ENCODE data around the gene RAB33B.
"Not testable (repeated sequence)": the region's sequence is repeated elsewhere in the genome, so short reads cannot be mapped to it uniquely, and the experiment has no call there.

RAB33B gene

DNA sequence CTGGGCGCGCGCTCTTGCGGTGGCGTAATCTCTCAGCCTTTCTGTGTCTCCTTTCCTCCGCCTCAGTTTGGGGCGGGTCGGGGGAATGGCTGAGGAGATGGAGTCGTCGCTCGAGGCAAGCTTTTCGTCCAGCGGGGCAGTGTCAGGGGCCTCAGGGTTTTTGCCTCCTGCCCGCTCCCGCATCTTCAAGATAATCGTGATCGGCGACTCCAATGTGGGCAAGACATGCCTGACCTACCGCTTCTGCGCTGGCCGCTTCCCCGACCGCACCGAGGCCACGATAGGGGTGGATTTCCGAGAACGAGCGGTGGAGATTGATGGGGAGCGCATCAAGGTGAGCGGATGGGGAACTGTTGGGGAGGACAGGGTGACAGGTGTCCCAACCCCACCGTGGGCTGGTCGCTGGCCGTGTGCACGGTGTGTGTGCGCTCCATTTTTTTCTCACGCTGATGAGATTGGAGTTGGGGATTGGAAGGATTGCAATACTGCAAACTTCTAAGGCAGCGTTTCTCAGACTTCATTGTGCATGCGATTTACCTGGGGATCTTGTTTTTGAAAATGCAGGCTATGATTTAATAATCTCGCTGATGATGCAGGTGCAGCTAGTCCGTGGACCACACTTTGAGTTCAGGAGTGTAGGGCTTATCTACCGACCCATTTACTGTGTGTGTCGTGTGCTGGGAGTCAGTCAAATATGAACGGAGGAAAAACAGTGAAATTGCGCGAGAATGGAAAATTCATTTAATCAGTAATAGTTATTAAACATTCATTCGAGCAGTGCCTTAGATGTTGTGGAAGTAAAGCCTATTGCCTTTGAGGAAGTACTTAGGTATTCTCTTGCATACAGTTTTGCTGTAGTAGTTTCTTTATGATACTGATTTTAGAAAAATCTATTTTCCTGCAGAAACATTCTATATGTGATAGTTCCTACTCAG lies at the start of gene RAB33B:
Gene RAB33B (plus strand): TSS at position 11 of the 935 bp plus-strand sequence. CDS start 75 bp downstream, at position 86.
- Mint-ChIP-seq H3K4me3 (peak within 1 kb of the TSS; percentile 93), H3K27me3 (no peaks in the 10 kb centered on the region), H3K27ac (peak within 1 kb of the TSS; percentile 92), H3K36me3 (ENCODE audit: low read depth) (peaks cover 7% of the 10 kb centered on the region), H3K9me3 (no peaks in the 10 kb centered on the region), H3K4me1 (ENCODE audit: low read depth) (peaks cover 68% of the 10 kb centered on the region)

DNA sequence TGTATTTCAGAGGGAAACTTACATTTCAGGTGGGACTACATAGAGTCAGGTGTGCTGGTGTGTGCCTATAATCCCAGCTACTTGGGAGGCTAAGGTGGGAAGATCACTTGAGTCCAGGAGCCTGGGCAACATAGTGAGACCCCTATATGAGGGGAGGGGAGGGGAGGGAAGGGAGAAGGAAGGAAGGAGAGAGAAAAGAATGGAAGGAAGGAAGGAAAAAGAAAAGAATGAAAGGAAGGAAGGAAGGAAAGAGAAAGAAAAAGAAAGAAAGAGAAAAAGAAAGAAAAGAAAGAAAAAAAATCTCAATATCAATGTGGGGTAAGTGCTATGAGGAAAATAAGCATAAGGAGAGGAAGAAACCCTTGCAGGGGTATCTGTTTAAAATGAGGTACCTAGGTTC lies 43.6 kb upstream of the RAB33B start:
- no peaks in the 10 kb centered on the region for H3K4me1 Mint-ChIP-seq (ENCODE audit: low read depth)
- no peaks in the 10 kb centered on the region for H3K9me3 Mint-ChIP-seq
- peaks cover 45% of the 10 kb centered on the region for H3K36me3 Mint-ChIP-seq (ENCODE audit: low read depth)
- H3K27me3 Mint-ChIP-seq, result no peaks in the 10 kb centered on the region
- H3K27ac Mint-ChIP-seq, result no peak overlapping the region
- no peak overlapping the region for H3K4me3 Mint-ChIP-seq

DNA sequence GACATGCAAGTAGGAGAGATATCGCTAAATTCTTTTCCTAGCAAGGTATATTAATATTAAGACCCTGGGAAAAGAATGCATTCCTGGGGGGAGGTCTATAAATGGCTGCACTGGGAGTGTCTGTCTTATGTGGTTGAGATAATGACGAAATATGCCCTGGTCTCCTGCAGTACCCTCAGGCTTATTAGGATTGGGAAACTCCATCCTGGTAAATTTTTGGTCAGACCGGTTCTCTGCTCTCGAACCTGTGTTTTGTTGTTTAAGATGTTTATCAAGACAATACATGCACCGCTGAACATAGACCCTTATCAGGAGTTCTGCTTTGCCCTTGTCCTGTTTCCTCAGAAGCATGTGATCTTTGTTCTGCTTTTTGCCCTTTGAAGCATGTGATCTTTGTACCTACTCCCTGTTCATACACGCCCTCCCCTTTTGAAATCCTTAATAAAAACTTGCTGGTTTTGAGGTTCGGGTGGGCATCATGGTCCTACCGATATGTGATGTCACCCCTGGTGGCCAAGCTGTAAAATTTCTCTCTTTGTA lies 39.2 kb upstream of the RAB33B start:
- not testable (repeated sequence) for H3K4me1 Mint-ChIP-seq (ENCODE audit: low read depth); H3K9me3 Mint-ChIP-seq; H3K27ac Mint-ChIP-seq; H3K4me3 Mint-ChIP-seq; H3K27me3 Mint-ChIP-seq
- peaks cover 31% of the 10 kb centered on the region for H3K36me3 Mint-ChIP-seq (ENCODE audit: low read depth)

- peaks cover 10% of the 10 kb centered on the region for H3K4me1 Mint-ChIP-seq (ENCODE audit: low read depth)
- peaks cover 38% of the 10 kb centered on the region for H3K36me3 Mint-ChIP-seq (ENCODE audit: low read depth)
- no peaks in the 10 kb centered on the region for H3K27me3 Mint-ChIP-seq
- H3K4me3 Mint-ChIP-seq, result no peak overlapping the region
- no peak overlapping the region for H3K27ac Mint-ChIP-seq
- H3K9me3 Mint-ChIP-seq, result no peaks in the 10 kb centered on the region
These were observed 37.7 kb upstream of the RAB33B start for GRCh38 chr4:139416073-139416673.

DNA sequence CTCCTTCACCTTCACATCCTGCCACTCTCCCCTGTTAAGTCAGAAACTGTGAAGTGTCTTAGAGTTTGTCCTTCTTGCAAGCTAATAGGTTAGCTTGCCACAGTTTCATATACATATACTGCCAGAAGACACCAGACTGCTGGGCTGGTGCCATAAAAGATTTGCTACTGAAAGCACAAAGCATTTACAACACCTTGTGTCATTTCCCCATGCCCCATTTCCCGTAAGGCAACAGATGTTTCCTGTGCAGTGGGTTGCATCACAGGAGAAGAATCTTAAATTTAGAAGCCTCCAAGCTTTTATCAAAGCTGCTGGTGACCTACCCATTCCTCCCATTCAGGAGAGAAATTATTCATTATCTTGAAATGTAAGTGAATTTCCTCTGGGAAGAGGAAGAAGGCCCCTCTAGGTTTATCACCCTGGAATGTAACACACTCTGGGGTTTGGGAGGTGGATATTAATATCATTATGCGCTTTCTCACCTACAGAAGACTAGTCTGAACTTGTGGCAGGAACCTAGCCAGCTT lies 34.5 kb upstream of the RAB33B start:
- H3K4me1 Mint-ChIP-seq (ENCODE audit: low read depth), result peaks cover 10% of the 10 kb centered on the region
- peaks cover 38% of the 10 kb centered on the region for H3K36me3 Mint-ChIP-seq (ENCODE audit: low read depth)
- no peak overlapping the region for H3K4me3 Mint-ChIP-seq
- H3K9me3 Mint-ChIP-seq, result peaks cover 8% of the 10 kb centered on the region
- peak overlapping the region; percentile 39 for H3K27ac Mint-ChIP-seq
- H3K27me3 Mint-ChIP-seq, result no peaks in the 10 kb centered on the region

GRCh38 chr4:139420652-139421051 lies 33.3 kb upstream of the RAB33B start:
- H3K9me3 Mint-ChIP-seq, result peaks cover 8% of the 10 kb centered on the region
- H3K36me3 Mint-ChIP-seq (ENCODE audit: low read depth), result peaks cover 26% of the 10 kb centered on the region
- H3K4me3 Mint-ChIP-seq, result no peak overlapping the region
- no peak overlapping the region for H3K27ac Mint-ChIP-seq
- peaks cover 10% of the 10 kb centered on the region for H3K4me1 Mint-ChIP-seq (ENCODE audit: low read depth)
- no peaks in the 10 kb centered on the region for H3K27me3 Mint-ChIP-seq

DNA sequence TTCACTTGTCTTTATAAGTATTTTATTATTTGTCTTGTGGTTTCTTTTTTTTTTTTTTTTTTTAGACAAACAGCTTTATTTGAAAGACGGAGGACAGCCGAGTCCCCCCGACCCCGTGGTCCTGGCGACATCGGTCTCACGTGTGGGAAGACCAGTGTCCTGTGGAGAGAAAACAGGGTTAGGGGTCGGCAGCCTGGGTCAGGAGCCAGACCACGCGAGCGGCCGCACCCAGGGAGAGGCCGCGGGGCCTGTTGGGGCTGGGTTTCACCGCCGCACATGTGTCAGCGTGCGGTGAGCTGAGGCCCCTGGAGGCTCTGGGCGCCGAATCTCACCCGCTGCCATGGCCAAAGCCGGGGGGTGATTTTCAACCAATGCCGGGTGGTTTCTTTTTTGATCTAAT lies 17.8 kb upstream of the RAB33B start:
- no peak overlapping the region for H3K27ac Mint-ChIP-seq
- no peak overlapping the region for H3K4me3 Mint-ChIP-seq
- H3K27me3 Mint-ChIP-seq, result no peaks in the 10 kb centered on the region
- peaks cover 17% of the 10 kb centered on the region for H3K9me3 Mint-ChIP-seq
- peaks cover 9% of the 10 kb centered on the region for H3K4me1 Mint-ChIP-seq (ENCODE audit: low read depth)
- H3K36me3 Mint-ChIP-seq (ENCODE audit: low read depth), result peaks cover 63% of the 10 kb centered on the region

GRCh38 chr4:139438141-139438540 lies 15.8 kb upstream of the RAB33B start:
- H3K36me3 Mint-ChIP-seq (ENCODE audit: low read depth), result peaks cover 57% of the 10 kb centered on the region

DNA sequence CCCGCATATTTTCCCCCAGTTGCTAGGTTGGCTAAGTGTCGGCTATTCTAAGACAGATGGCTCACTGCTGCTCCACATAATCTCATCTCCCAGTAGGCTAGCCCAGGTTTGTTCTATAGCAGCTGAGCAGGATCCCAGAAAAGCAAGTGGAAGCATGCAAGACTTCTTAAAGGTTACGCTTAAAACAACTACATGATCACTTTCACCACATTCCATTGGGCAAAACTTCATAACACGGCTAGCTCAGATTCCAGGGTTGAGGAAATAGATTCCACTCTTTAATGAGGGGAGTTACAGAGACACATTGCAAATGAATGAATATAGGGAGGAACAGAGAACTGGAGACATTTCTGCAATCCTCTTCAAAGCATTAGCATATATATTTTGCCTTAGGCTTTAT lies 12.9 kb upstream of the RAB33B start:
- H3K4me3 Mint-ChIP-seq, result no peak overlapping the region
- no peaks in the 10 kb centered on the region for H3K27me3 Mint-ChIP-seq
- H3K27ac Mint-ChIP-seq, result no peak overlapping the region
- H3K9me3 Mint-ChIP-seq, result peaks cover 17% of the 10 kb centered on the region
- peaks cover 51% of the 10 kb centered on the region for H3K36me3 Mint-ChIP-seq (ENCODE audit: low read depth)
- peaks cover 4% of the 10 kb centered on the region for H3K4me1 Mint-ChIP-seq (ENCODE audit: low read depth)

More at GRCh38 chr4:139438141-139438540, 15.8 kb upstream of the RAB33B start:
- no peak overlapping the region for H3K4me3 Mint-ChIP-seq
- no peak overlapping the region for H3K27ac Mint-ChIP-seq
- H3K4me1 Mint-ChIP-seq (ENCODE audit: low read depth), result peaks cover 9% of the 10 kb centered on the region
- no peaks in the 10 kb centered on the region for H3K27me3 Mint-ChIP-seq
- peaks cover 17% of the 10 kb centered on the region for H3K9me3 Mint-ChIP-seq

- Mint-ChIP-seq H3K36me3 (ENCODE audit: low read depth) (peaks cover 27% of the 10 kb centered on the region), H3K27ac (no peak overlapping the region), H3K9me3 (peaks cover 9% of the 10 kb centered on the region), H3K27me3 (no peaks in the 10 kb centered on the region), H3K4me3 (no peak overlapping the region), H3K4me1 (ENCODE audit: low read depth) (no peaks in the 10 kb centered on the region)
These were observed 10.3 kb upstream of the RAB33B start for GRCh38 chr4:139443661-139444060.

GRCh38 chr4:139444881-139445280 lies 9.0 kb upstream of the RAB33B start:
- H3K36me3 Mint-ChIP-seq (ENCODE audit: low read depth), result peaks cover 15% of the 10 kb centered on the region
- not testable (repeated sequence) for H3K4me3 Mint-ChIP-seq, H3K27ac Mint-ChIP-seq

DNA sequence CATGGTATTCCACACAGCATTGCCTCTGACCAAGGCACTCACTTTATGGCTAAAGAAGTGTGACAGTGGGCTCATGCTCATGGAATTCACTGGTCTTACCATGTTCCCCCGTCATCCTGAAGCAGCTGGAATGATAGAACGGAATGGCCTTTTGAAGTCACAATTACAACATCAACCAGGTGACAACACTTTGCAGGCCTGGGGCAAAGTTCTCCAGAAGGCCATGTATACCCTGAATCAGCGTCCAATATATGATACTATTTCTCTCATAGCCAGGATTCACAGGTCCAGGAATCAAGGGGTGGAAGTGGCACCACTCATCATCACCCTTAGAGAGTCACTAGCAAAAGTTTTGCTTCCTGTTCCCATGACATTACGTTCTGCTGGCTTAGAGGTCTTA lies 6.8 kb upstream of the RAB33B start:
- not testable (repeated sequence) for H3K27ac Mint-ChIP-seq; H3K4me1 Mint-ChIP-seq (ENCODE audit: low read depth); H3K9me3 Mint-ChIP-seq; H3K27me3 Mint-ChIP-seq; H3K36me3 Mint-ChIP-seq (ENCODE audit: low read depth); H3K4me3 Mint-ChIP-seq

More at GRCh38 chr4:139444881-139445280, 9.0 kb upstream of the RAB33B start:
- H3K27me3 Mint-ChIP-seq; H3K4me1 Mint-ChIP-seq (ENCODE audit: low read depth); H3K9me3 Mint-ChIP-seq: not testable (repeated sequence)

DNA sequence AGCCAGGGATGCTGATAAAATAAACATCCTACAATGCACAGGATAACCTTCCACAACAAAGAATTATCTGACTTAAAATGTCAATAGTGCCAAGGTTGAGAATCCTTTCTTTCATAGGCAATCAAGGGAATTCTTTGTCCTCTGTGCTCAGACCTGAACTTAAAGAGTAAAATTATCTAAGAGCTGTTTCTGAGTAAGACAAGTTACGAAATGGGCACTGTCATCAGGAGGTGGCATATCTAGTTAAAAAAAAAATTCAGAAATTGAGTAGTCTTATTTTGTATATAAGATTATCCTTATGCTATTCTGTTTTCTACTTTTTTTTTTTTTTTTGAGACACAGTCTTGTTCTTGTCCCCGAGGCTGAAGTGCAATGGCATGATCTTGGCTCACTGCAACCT lies 3.3 kb upstream of the RAB33B start:
- no peak overlapping the region for H3K27ac Mint-ChIP-seq
- no peaks in the 10 kb centered on the region for H3K9me3 Mint-ChIP-seq
- peaks cover 7% of the 10 kb centered on the region for H3K36me3 Mint-ChIP-seq (ENCODE audit: low read depth)
- peaks cover 30% of the 10 kb centered on the region for H3K4me1 Mint-ChIP-seq (ENCODE audit: low read depth)
- no peaks in the 10 kb centered on the region for H3K27me3 Mint-ChIP-seq
- no peak overlapping the region for H3K4me3 Mint-ChIP-seq

DNA sequence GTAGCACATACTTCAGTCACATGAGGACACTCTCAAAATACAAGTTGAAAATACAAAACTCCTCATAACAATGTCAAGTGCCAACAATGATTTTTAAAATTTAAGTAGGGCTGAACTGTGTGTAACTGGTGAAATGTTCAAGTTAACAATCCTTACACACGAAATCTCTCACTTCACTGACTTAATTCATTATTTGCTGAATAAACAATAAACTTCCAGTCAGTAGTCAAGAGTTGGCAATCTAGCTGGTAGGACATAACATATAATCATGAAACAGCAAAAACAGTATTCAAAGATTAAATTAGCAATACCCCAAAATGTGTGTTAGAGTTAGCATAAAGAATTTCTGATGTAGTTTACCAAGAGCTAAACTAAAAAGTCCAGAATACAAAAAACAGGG lies 1.9 kb upstream of the RAB33B start:
- Mint-ChIP-seq H3K9me3 (no peaks in the 10 kb centered on the region), H3K27ac (no peak overlapping the region), H3K4me3 (peak overlapping the region; percentile 93), H3K4me1 (ENCODE audit: low read depth) (peaks cover 44% of the 10 kb centered on the region), H3K27me3 (no peaks in the 10 kb centered on the region), H3K36me3 (ENCODE audit: low read depth) (peaks cover 7% of the 10 kb centered on the region)

DNA sequence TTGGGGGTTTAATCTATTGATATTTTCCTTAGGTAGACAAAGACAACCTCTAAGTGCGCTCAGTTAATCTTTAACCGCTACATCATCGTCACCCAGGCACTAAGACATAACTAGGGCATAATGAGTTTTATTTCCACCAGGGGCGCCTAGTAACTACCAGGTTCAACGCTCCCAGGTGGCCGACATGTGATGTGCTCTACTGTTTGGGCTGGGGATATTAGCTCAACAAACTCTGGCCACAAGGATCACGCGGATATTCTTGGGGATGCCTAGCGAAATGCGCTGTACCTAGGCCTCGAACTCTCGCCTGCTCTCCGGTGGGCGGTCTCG lies 915 bp upstream of the RAB33B start:
- Mint-ChIP-seq H3K4me1 (ENCODE audit: low read depth) (peaks cover 54% of the 10 kb centered on the region), H3K27me3 (no peaks in the 10 kb centered on the region), H3K27ac (peak overlapping the region; percentile 92), H3K4me3 (peak overlapping the region; percentile 93), H3K9me3 (no peaks in the 10 kb centered on the region), H3K36me3 (ENCODE audit: low read depth) (peaks cover 7% of the 10 kb centered on the region)
